ENCODE data around the gene LIMS4.
"Not testable (repeated sequence)": the region's sequence is repeated elsewhere in the genome, so short reads cannot be mapped to it uniquely, and the experiment has no call there.

LIMS4 gene

GRCh38 chr2:110472171-110473058 is at the start of gene LIMS4:
LIMS4 (minus strand) TSS chr2:110472816; CDS start chr2:110472778, 38 bp downstream.
- DNase-seq (ENCODE audit: low read depth in 2 of 2): not testable (repeated sequence)

- DNase-seq (ENCODE audit: low read depth in 2 of 2): not testable (repeated sequence)
Observed at GRCh38 chr2:110499755-110500377, 27.2 kb upstream of the LIMS4 start.

GRCh38 chr2:110496027-110496426 is 23.4 kb upstream of the LIMS4 start:
- not testable (repeated sequence) for DNase-seq (ENCODE audit: low read depth in 2 of 2)

- DNase-seq (ENCODE audit: low read depth in 2 of 2): not testable (repeated sequence)
Observed at GRCh38 chr2:110494488-110494887, 21.9 kb upstream of the LIMS4 start.

- not testable (repeated sequence) for DNase-seq (ENCODE audit: low read depth in 2 of 2)
Observed at GRCh38 chr2:110488991-110489390, 16.4 kb upstream of the LIMS4 start.

- DNase-seq (ENCODE audit: low read depth in 2 of 2): not testable (repeated sequence)
Observed at GRCh38 chr2:110482697-110483096, 10.1 kb upstream of the LIMS4 start.

- DNase-seq (ENCODE audit: low read depth in 2 of 2): not testable (repeated sequence)
Observed at GRCh38 chr2:110481200-110481599, 8.6 kb upstream of the LIMS4 start.

- DNase-seq (ENCODE audit: low read depth in 2 of 2): not testable (repeated sequence)
Observed at GRCh38 chr2:110480084-110480483, 7.5 kb upstream of the LIMS4 start.

GRCh38 chr2:110477370-110477769 is 4.8 kb upstream of the LIMS4 start:
- not testable (repeated sequence) for DNase-seq (ENCODE audit: low read depth in 2 of 2)

- DNase-seq (ENCODE audit: low read depth in 2 of 2): not testable (repeated sequence)
Observed at GRCh38 chr2:110476952-110477351, 4.3 kb upstream of the LIMS4 start.

- DNase-seq (ENCODE audit: low read depth in 2 of 2): not testable (repeated sequence)
Observed at GRCh38 chr2:110475627-110476359, 3.2 kb upstream of the LIMS4 start.

- not testable (repeated sequence) for DNase-seq (ENCODE audit: low read depth in 2 of 2)
Observed at GRCh38 chr2:110474898-110475297, 2.3 kb upstream of the LIMS4 start.

- not testable (repeated sequence) for DNase-seq (ENCODE audit: low read depth in 2 of 2)
Observed at GRCh38 chr2:110473059-110473358, 393 bp upstream of the LIMS4 start.

GRCh38 chr2:110468921-110469320 is 3.7 kb downstream of the LIMS4 start:
- not testable (repeated sequence) for DNase-seq (ENCODE audit: low read depth in 2 of 2)

GRCh38 chr2:110465312-110465711 is 7.3 kb downstream of the LIMS4 start:
- DNase-seq (ENCODE audit: low read depth in 2 of 2): not testable (repeated sequence)

GRCh38 chr2:110462458-110462857 is 10.2 kb downstream of the LIMS4 start:
- DNase-seq (ENCODE audit: low read depth in 2 of 2): not testable (repeated sequence)

GRCh38 chr2:110460318-110460717 is 12.3 kb downstream of the LIMS4 start:
- DNase-seq (ENCODE audit: low read depth in 2 of 2): not testable (repeated sequence)

GRCh38 chr2:110457214-110457590 is 15.4 kb downstream of the LIMS4 start:
- not testable (repeated sequence) for DNase-seq (ENCODE audit: low read depth in 2 of 2)

GRCh38 chr2:110456291-110457213 is 16.1 kb downstream of the LIMS4 start:
- not testable (repeated sequence) for DNase-seq (ENCODE audit: low read depth in 2 of 2)

- DNase-seq (ENCODE audit: low read depth in 2 of 2): not testable (repeated sequence)
Observed at GRCh38 chr2:110455080-110455670, 17.4 kb downstream of the LIMS4 start.

GRCh38 chr2:110450951-110451350 is 21.7 kb downstream of the LIMS4 start:
- not testable (repeated sequence) for DNase-seq (ENCODE audit: low read depth in 2 of 2)
